ENCODE data around the gene METRN. TPM values are rescaled to one million over a fixed set of nuclear protein-coding genes. Genes with fewer than 3 reads are reported as not detected.

Gene METRN
- total RNA-seq, 1 donor from 2014 or later, result 18.3 TPM

GRCh38 chr16:727291-727977 lies 12.5 kb downstream of the METRN start:
- H3K9ac ChIP-seq (ENCODE audit: low read depth in 1 of 3, low read length in 3 of 3), result peak overlapping the region in 1 of 3 donors; percentile 40

GRCh38 chr16:728131-728889 lies 13.4 kb downstream of the METRN start:
- Histone ChIP-seq H3K27ac (ENCODE audit: low read depth, low read length) (no peak overlapping the region), H3K36me3 (ENCODE audit: control insufficient read depth in 3 of 3, insufficient read depth in 3 of 3, low read length in 3 of 3) (peaks cover 10 to 19% (median 16%) of the 10 kb centered on the region in 3 donors), H3K4me3 (ENCODE audit: low read length in 3 of 3) (peak overlapping the region in 1 of 3 donors; percentile 22), H3K9ac (ENCODE audit: low read depth in 1 of 3, low read length in 3 of 3) (no peak overlapping the region), H3K27me3 (ENCODE audit: control insufficient read depth in 3 of 3, insufficient read depth in 3 of 3, low read length in 3 of 3) (peaks cover 22 to 39% (median 23%) of the 10 kb centered on the region in 3 donors), H3K9me3 (ENCODE audit: control insufficient read depth in 3 of 3, low read length in 3 of 3) (no peaks in the 10 kb centered on the region), H3K4me1 (ENCODE audit: control insufficient read depth in 3 of 3, insufficient read depth in 3 of 3, low read length in 3 of 3) (peaks cover 15 to 16% (median 16%) of the 10 kb centered on the region in 3 donors)

More at GRCh38 chr16:727291-727977, 12.5 kb downstream of the METRN start:
- Histone ChIP-seq H3K27ac (ENCODE audit: low read depth, low read length) (no peak overlapping the region), H3K4me1 (ENCODE audit: control insufficient read depth in 3 of 3, insufficient read depth in 3 of 3, low read length in 3 of 3) (peaks cover 15 to 16% (median 16%) of the 10 kb centered on the region in 3 donors), H3K9me3 (ENCODE audit: control insufficient read depth in 3 of 3, low read length in 3 of 3) (no peaks in the 10 kb centered on the region), H3K4me3 (ENCODE audit: low read length in 3 of 3) (peak overlapping the region; percentile 23 to 54 (median 45)), H3K27me3 (ENCODE audit: control insufficient read depth in 3 of 3, insufficient read depth in 3 of 3, low read length in 3 of 3) (peaks cover 22 to 39% (median 23%) of the 10 kb centered on the region in 3 donors), H3K36me3 (ENCODE audit: control insufficient read depth in 3 of 3, insufficient read depth in 3 of 3, low read length in 3 of 3) (peaks cover 1 to 11% (median 10%) of the 10 kb centered on the region in 3 donors)

DNA sequence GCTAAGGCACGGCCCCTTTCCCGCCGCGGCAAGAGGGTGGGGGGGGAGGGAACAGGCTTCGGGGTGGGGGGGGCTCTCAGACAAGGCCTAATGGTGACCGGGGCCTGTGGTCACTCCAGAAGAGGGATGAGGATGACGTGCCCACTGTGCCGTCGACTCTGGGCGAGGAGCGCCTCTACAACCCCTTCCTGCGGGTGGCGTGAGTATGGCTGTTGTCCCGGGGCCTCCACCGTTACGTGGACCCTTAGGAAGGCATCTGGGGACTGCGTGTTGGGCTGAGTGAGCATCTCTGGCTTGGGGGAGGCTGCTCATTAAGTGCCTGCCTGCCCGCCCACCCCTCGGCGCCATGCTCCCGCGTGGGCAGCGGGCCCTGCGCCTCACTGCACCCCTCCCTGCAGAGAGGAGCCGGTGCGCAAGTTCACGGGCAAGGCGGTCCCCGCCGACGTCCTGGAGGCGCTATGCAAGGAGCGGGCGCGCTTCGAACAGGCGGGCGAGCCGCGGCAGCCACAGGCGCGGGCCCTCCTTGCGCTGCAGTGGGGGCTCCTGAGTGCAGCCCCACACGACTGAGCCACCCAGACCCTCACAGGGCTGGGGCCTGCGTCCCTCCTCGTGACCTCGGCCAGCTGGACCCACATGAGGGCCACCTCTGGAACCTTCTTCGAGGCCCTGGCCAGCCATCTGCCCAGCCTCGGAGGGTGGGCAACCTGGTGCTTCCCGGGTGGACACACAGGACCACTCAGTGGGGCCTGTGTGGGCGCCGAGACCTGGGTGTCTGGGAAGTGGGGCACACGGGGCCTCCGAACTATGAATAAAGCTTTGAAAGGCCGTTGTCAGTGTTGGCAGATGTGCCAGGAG lies 14.2 kb downstream of the METRN start:
- peaks cover 15 to 16% (median 16%) of the 10 kb centered on the region in 3 donors for H3K4me1 ChIP-seq (ENCODE audit: control insufficient read depth in 3 of 3, insufficient read depth in 3 of 3, low read length in 3 of 3)
- H3K27me3 ChIP-seq (ENCODE audit: control insufficient read depth in 3 of 3, insufficient read depth in 3 of 3, low read length in 3 of 3), result peaks cover 22 to 39% (median 23%) of the 10 kb centered on the region in 3 donors
- no peak overlapping the region for H3K9ac ChIP-seq (ENCODE audit: low read depth in 1 of 3, low read length in 3 of 3)
- H3K4me3 ChIP-seq (ENCODE audit: low read length in 3 of 3), result no peak overlapping the region
- no peaks in the 10 kb centered on the region for H3K9me3 ChIP-seq (ENCODE audit: control insufficient read depth in 3 of 3, low read length in 3 of 3)
- H3K27ac ChIP-seq (ENCODE audit: low read depth, low read length), result no peak overlapping the region
- H3K36me3 ChIP-seq (ENCODE audit: control insufficient read depth in 3 of 3, insufficient read depth in 3 of 3, low read length in 3 of 3), result peaks cover 18 to 24% (median 23%) of the 10 kb centered on the region in 3 donors

- Histone ChIP-seq H3K4me1 (ENCODE audit: control insufficient read depth in 3 of 3, insufficient read depth in 3 of 3, low read length in 3 of 3) (peaks cover 15 to 16% (median 16%) of the 10 kb centered on the region in 3 donors), H3K36me3 (ENCODE audit: control insufficient read depth in 3 of 3, insufficient read depth in 3 of 3, low read length in 3 of 3) (peaks cover 27 to 32% (median 31%) of the 10 kb centered on the region in 3 donors), H3K9ac (ENCODE audit: low read depth in 1 of 3, low read length in 3 of 3) (no peak overlapping the region), H3K4me3 (ENCODE audit: low read length in 3 of 3) (no peak overlapping the region), H3K27me3 (ENCODE audit: control insufficient read depth in 3 of 3, insufficient read depth in 3 of 3, low read length in 3 of 3) (peaks cover 22 to 34% (median 23%) of the 10 kb centered on the region in 3 donors), H3K9me3 (ENCODE audit: control insufficient read depth in 3 of 3, low read length in 3 of 3) (no peaks in the 10 kb centered on the region), H3K27ac (ENCODE audit: low read depth, low read length) (no peak overlapping the region)
These were observed 15.1 kb downstream of the METRN start for GRCh38 chr16:729768-730665.

- Histone ChIP-seq H3K9me3 (ENCODE audit: control insufficient read depth in 3 of 3, low read length in 3 of 3) (no peaks in the 10 kb centered on the region), H3K36me3 (ENCODE audit: control insufficient read depth in 3 of 3, insufficient read depth in 3 of 3, low read length in 3 of 3) (peaks cover 36 to 39% (median 39%) of the 10 kb centered on the region in 3 donors)
These were observed 16.0 kb downstream of the METRN start for GRCh38 chr16:730666-731509.

DNA sequence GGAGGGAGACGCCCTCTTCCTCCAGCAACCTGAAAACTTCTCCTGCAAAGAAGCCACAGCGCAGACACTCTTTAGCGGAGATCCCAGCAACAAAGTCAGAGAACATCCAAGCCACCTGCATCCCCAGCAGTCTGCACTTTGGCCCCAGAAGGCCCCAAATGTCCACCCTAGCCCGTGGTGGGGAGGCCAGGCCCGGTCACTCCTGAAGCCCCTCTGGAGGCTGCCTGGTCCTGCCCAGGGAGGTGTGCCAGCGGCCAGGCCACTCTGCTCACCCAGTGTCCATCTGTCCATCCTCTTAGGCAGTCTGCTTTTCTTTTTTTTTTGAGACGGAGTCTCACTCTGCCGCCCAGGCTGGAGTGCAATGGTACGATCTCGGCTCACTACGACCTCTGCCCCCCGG lies 17.4 kb downstream of the METRN start:
- H3K9ac ChIP-seq (ENCODE audit: low read depth in 1 of 3, low read length in 3 of 3), result no peak overlapping the region
- H3K4me1 ChIP-seq (ENCODE audit: control insufficient read depth in 3 of 3, insufficient read depth in 3 of 3, low read length in 3 of 3), result peaks cover 8 to 9% (median 8%) of the 10 kb centered on the region in 3 donors
- no peaks in the 10 kb centered on the region for H3K9me3 ChIP-seq (ENCODE audit: control insufficient read depth in 3 of 3, low read length in 3 of 3)
- peaks cover 4 to 14% (median 5%) of the 10 kb centered on the region in 3 donors for H3K27me3 ChIP-seq (ENCODE audit: control insufficient read depth in 3 of 3, insufficient read depth in 3 of 3, low read length in 3 of 3)
- H3K27ac ChIP-seq (ENCODE audit: low read depth, low read length), result no peak overlapping the region
- H3K36me3 ChIP-seq (ENCODE audit: control insufficient read depth in 3 of 3, insufficient read depth in 3 of 3, low read length in 3 of 3), result peaks cover 50 to 51% (median 50%) of the 10 kb centered on the region in 3 donors
- H3K4me3 ChIP-seq (ENCODE audit: low read length in 3 of 3), result no peak overlapping the region

More at GRCh38 chr16:730666-731509, 16.0 kb downstream of the METRN start:
- Histone ChIP-seq H3K27ac (ENCODE audit: low read depth, low read length) (no peak overlapping the region), H3K9ac (ENCODE audit: low read depth in 1 of 3, low read length in 3 of 3) (no peak overlapping the region), H3K4me1 (ENCODE audit: control insufficient read depth in 3 of 3, insufficient read depth in 3 of 3, low read length in 3 of 3) (peaks cover 15 to 16% (median 16%) of the 10 kb centered on the region in 3 donors), H3K4me3 (ENCODE audit: low read length in 3 of 3) (no peak overlapping the region), H3K27me3 (ENCODE audit: control insufficient read depth in 3 of 3, insufficient read depth in 3 of 3, low read length in 3 of 3) (peaks cover 15 to 25% (median 16%) of the 10 kb centered on the region in 3 donors)

DNA sequence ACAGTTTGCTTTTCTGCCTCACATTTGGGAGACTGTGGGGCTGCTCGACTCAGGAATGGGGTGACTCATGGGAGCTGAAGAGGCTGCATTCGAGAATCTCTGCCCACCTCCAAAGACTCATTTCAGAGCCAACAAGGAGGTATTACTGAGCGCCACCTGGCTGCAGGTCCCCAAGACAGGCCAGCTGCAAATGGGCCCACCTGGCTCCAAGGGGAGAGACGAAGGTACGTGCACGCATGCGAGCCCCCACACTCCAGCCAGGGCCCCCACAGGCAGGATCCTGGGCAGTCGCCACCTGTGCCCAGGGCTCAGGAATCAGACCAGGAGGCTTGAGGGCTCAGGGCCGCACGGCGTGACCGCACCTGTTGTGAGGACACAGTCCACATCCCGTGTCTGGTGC lies 18.0 kb downstream of the METRN start:
- H3K27ac ChIP-seq (ENCODE audit: low read depth, low read length), result no peak overlapping the region
- no peaks in the 10 kb centered on the region for H3K9me3 ChIP-seq (ENCODE audit: control insufficient read depth in 3 of 3, low read length in 3 of 3)
- peaks cover 0 to 10% (median 0%) of the 10 kb centered on the region in 3 donors for H3K27me3 ChIP-seq (ENCODE audit: control insufficient read depth in 3 of 3, insufficient read depth in 3 of 3, low read length in 3 of 3)
- peaks cover 2 to 4% (median 4%) of the 10 kb centered on the region in 3 donors for H3K4me1 ChIP-seq (ENCODE audit: control insufficient read depth in 3 of 3, insufficient read depth in 3 of 3, low read length in 3 of 3)
- no peak overlapping the region for H3K9ac ChIP-seq (ENCODE audit: low read depth in 1 of 3, low read length in 3 of 3)
- H3K36me3 ChIP-seq (ENCODE audit: control insufficient read depth in 3 of 3, insufficient read depth in 3 of 3, low read length in 3 of 3), result peaks cover 55 to 56% (median 55%) of the 10 kb centered on the region in 3 donors
- no peak overlapping the region for H3K4me3 ChIP-seq (ENCODE audit: low read length in 3 of 3)

GRCh38 chr16:733382-734207 lies 18.7 kb downstream of the METRN start:
- H3K9me3 ChIP-seq (ENCODE audit: control insufficient read depth in 3 of 3, low read length in 3 of 3), result no peaks in the 10 kb centered on the region
- peaks cover 57 to 58% (median 57%) of the 10 kb centered on the region in 3 donors for H3K36me3 ChIP-seq (ENCODE audit: control insufficient read depth in 3 of 3, insufficient read depth in 3 of 3, low read length in 3 of 3)
- H3K4me3 ChIP-seq (ENCODE audit: low read length in 3 of 3), result no peak overlapping the region
- H3K9ac ChIP-seq (ENCODE audit: low read depth in 1 of 3, low read length in 3 of 3), result no peak overlapping the region
- H3K27me3 ChIP-seq (ENCODE audit: control insufficient read depth in 3 of 3, insufficient read depth in 3 of 3, low read length in 3 of 3), result peaks cover 0 to 7% (median 0%) of the 10 kb centered on the region in 3 donors
- no peak overlapping the region for H3K27ac ChIP-seq (ENCODE audit: low read depth, low read length)
- peaks cover under 1 to 1% (median under 1%) of the 10 kb centered on the region in 3 donors for H3K4me1 ChIP-seq (ENCODE audit: control insufficient read depth in 3 of 3, insufficient read depth in 3 of 3, low read length in 3 of 3)

All from skeletal muscle tissue (tissue), 4 donors.